ENCODE results near the gene ZNF19. TPM values are rescaled to one million over a fixed set of nuclear protein-coding genes. Genes with fewer than 3 reads are reported as not detected.
"Not testable (repeated sequence)": the region's sequence is repeated elsewhere in the genome, so short reads cannot be mapped to it uniquely, and the experiment has no call there.

The ZNF19 gene
- total and polyA plus RNA-seq, 4 donors: 1.9 to 16.1 (median 8.8) TPM

DNA sequence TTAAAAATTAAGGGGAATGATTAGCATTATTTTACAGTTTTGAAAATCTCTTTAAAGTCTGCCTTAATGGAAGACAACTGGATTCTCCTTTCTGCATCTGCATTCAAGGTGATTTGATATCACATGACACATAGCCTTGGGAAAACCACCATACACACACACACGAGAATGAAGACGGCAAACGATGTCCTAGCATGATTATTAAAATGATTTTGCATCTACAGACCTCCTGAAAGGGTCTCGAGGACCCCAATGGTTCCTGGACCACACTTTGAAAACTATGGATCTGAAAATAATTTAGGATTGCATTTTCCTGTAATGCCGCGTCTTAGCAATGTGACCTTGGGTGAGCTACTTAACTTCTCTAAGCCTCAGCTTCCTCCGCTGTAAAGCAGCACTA lies 25.4 kb upstream of the ZNF19 start:
- ATAC-seq (ENCODE audit: insufficient read depth, low FRiP score) (no peak), DNase-seq (no peak)
- Histone ChIP-seq H3K9me3 (ENCODE audit: control insufficient read depth in 4 of 4, insufficient read depth in 3 of 4, low read length in 3 of 4) (peaks cover 0 to 4% (median 0%) of the 10 kb centered on the region in 4 donors), H3K27ac (ENCODE audit: low read depth in 1 of 2, low read length in 1 of 2) (no peak overlapping the region), H3K4me3 (no peak overlapping the region), H3K27me3 (ENCODE audit: control insufficient read depth in 3 of 3, insufficient read depth in 3 of 3, low read length in 2 of 3) (no peaks in the 10 kb centered on the region), H3K4me1 (ENCODE audit: control insufficient read depth in 5 of 5, insufficient read depth in 5 of 5, low read length in 5 of 5) (no peaks in the 10 kb centered on the region), H3K36me3 (ENCODE audit: control insufficient read depth in 4 of 4, insufficient read depth in 4 of 4, low read length in 4 of 4) (no peaks in the 10 kb centered on the region), H3K9ac (ENCODE audit: insufficient read depth in 1 of 2, low read length in 2 of 2) (no peak overlapping the region)
- 90 to 95% methylated on average over 7 of the region's 7 CpGs for WGBS, 2 donors
- TF ChIP-seq, protein P1, sequence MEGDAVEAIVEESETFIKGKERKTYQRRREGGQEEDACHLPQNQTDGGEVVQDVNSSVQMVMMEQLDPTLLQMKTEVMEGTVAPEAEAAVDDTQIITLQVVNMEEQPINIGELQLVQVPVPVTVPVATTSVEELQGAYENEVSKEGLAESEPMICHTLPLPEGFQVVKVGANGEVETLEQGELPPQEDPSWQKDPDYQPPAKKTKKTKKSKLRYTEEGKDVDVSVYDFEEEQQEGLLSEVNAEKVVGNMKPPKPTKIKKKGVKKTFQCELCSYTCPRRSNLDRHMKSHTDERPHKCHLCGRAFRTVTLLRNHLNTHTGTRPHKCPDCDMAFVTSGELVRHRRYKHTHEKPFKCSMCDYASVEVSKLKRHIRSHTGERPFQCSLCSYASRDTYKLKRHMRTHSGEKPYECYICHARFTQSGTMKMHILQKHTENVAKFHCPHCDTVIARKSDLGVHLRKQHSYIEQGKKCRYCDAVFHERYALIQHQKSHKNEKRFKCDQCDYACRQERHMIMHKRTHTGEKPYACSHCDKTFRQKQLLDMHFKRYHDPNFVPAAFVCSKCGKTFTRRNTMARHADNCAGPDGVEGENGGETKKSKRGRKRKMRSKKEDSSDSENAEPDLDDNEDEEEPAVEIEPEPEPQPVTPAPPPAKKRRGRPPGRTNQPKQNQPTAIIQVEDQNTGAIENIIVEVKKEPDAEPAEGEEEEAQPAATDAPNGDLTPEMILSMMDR (IDR thresholded peaks at IDR 0.05; ENCODE audit: control extremely low read depth, extremely low read depth): no peak

DNA sequence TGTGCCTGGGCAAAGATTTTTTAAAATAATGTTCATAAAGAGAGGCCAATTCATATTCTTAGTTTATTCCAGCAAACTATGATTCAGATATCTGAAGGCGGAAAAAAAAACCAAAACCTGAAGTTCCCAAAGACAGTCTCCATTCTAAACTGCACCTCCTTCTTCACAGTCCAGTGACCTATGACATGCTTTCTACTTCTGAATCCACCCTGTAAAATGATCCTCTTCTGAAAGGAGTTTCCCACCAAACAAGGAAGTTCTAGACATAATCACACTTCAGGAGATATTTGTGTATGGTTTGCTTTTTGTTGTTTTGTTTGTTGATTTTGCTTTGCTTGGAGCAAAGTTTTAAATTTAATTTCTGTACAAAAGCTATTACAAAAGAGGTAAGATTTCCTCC lies 24.2 kb upstream of the ZNF19 start:
- DNase-seq: no peak
- Histone ChIP-seq H3K27me3 (ENCODE audit: control insufficient read depth in 3 of 3, insufficient read depth in 3 of 3, low read length in 2 of 3) (no peaks in the 10 kb centered on the region), H3K9ac (ENCODE audit: insufficient read depth in 1 of 2, low read length in 2 of 2) (no peak overlapping the region), H3K4me3 (no peak overlapping the region), H3K4me1 (ENCODE audit: control insufficient read depth in 5 of 5, insufficient read depth in 5 of 5, low read length in 5 of 5) (no peaks in the 10 kb centered on the region), H3K9me3 (ENCODE audit: control insufficient read depth in 4 of 4, insufficient read depth in 3 of 4, low read length in 3 of 4) (peaks cover 0 to 4% (median 0%) of the 10 kb centered on the region in 4 donors), H3K36me3 (ENCODE audit: control insufficient read depth in 4 of 4, insufficient read depth in 4 of 4, low read length in 4 of 4) (no peaks in the 10 kb centered on the region), H3K27ac (ENCODE audit: low read depth in 1 of 2, low read length in 1 of 2) (no peak overlapping the region)
- no peak for ATAC-seq (ENCODE audit: insufficient read depth, low FRiP score)
- TF ChIP-seq, protein P1 (IDR thresholded peaks at IDR 0.05; ENCODE audit: control extremely low read depth, extremely low read depth): no peak
- WGBS, 2 donors: 66 to 81% methylated on average over 1 of the region's 1 CpG

DNA sequence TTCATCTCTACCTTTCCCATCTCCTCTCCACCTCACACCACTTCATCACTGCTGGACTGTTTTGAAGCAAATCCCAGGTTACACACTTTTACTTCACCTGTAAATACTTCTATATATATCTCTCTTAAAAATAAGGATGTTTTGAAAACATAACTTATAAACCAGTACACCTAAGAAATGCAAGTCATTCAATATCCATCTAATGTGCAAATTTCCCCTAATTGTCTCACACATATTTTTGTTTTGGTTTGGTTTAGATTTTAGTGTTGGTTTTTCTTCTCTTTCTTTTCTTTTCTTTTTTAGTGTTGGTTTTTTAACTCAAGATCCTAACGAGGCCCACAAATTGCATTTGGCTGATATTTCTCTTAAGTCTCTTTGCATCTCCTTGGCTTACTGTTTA lies 17.9 kb upstream of the ZNF19 start:
- Histone ChIP-seq H3K4me1 (ENCODE audit: control insufficient read depth in 5 of 5, insufficient read depth in 5 of 5, low read length in 5 of 5) (no peaks in the 10 kb centered on the region), H3K4me3 (no peak overlapping the region), H3K27ac (ENCODE audit: low read depth in 1 of 2, low read length in 1 of 2) (no peak overlapping the region), H3K27me3 (ENCODE audit: control insufficient read depth in 3 of 3, insufficient read depth in 3 of 3, low read length in 2 of 3) (no peaks in the 10 kb centered on the region), H3K9ac (ENCODE audit: insufficient read depth in 1 of 2, low read length in 2 of 2) (no peak overlapping the region), H3K36me3 (ENCODE audit: control insufficient read depth in 4 of 4, insufficient read depth in 4 of 4, low read length in 4 of 4) (no peaks in the 10 kb centered on the region), H3K9me3 (ENCODE audit: control insufficient read depth in 4 of 4, insufficient read depth in 3 of 4, low read length in 3 of 4) (peaks cover 0 to 4% (median 0%) of the 10 kb centered on the region in 4 donors)
- TF ChIP-seq, protein P1 (IDR thresholded peaks at IDR 0.05; ENCODE audit: control extremely low read depth, extremely low read depth): no peak
- ATAC-seq (ENCODE audit: insufficient read depth, low FRiP score) (no peak), DNase-seq (no peak)
- WGBS, 2 donors: 67 to 75% methylated on average over 1 of the region's 1 CpG

DNA sequence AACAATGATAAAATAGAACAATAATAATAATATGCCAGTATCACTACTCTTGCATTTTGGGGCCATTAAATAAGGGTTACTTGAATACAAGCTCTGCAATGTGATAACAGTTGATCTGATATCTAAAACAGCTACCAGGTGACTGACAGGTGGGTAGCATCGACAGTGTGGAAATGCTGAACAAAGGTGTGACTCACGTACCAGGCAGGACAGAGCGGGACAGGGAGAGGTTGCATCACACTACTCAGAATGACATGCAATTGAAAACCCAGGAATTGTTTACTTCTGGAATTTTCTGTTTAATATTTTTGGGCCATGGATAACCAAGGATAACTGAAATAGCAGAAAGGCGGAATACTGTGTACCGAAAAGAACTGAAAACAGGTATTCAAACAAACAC lies 15.8 kb upstream of the ZNF19 start:
- Histone ChIP-seq H3K36me3 (ENCODE audit: control insufficient read depth in 4 of 4, insufficient read depth in 4 of 4, low read length in 4 of 4) (no peaks in the 10 kb centered on the region), H3K9ac (ENCODE audit: insufficient read depth in 1 of 2, low read length in 2 of 2) (no peak overlapping the region), H3K4me1 (ENCODE audit: control insufficient read depth in 5 of 5, insufficient read depth in 5 of 5, low read length in 5 of 5) (no peaks in the 10 kb centered on the region), H3K9me3 (ENCODE audit: control insufficient read depth in 4 of 4, insufficient read depth in 3 of 4, low read length in 3 of 4) (no peaks in the 10 kb centered on the region), H3K4me3 (no peak overlapping the region), H3K27me3 (ENCODE audit: control insufficient read depth in 3 of 3, insufficient read depth in 3 of 3, low read length in 2 of 3) (no peaks in the 10 kb centered on the region), H3K27ac (ENCODE audit: low read depth in 1 of 2, low read length in 1 of 2) (no peak overlapping the region)
- ATAC-seq (ENCODE audit: insufficient read depth, low FRiP score) (no peak), DNase-seq (no peak)
- 92 to 93% methylated on average over 5 of the region's 5 CpGs for WGBS, 2 donors
- TF ChIP-seq, protein P1 (IDR thresholded peaks at IDR 0.05; ENCODE audit: control extremely low read depth, extremely low read depth): no peak

DNA sequence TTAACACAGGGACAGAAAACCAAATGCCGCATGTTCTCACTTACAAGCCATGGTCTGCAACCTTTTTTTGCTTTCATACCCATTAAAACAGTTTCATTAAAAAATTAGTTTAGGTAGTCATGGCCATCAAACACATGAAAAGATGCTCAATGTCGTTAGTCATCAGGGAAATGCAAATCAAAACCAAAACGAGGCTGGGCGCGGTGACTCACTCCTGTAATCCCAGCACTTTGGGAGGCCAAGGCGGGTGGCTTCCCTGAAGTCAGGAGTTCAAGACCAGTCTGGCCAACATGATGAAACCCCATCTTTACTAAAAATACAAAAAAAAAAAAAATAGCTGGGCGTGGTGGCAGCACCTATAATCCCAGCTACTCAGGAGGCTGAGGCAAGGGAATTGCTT lies 14.9 kb upstream of the ZNF19 start:
- H3K9me3 ChIP-seq (ENCODE audit: control insufficient read depth in 4 of 4, insufficient read depth in 3 of 4, low read length in 3 of 4); H3K27me3 ChIP-seq (ENCODE audit: control insufficient read depth in 3 of 3, insufficient read depth in 3 of 3, low read length in 2 of 3); H3K9ac ChIP-seq (ENCODE audit: insufficient read depth in 1 of 2, low read length in 2 of 2); DNase-seq; H3K36me3 ChIP-seq (ENCODE audit: control insufficient read depth in 4 of 4, insufficient read depth in 4 of 4, low read length in 4 of 4); H3K4me1 ChIP-seq (ENCODE audit: control insufficient read depth in 5 of 5, insufficient read depth in 5 of 5, low read length in 5 of 5); H3K27ac ChIP-seq (ENCODE audit: low read depth in 1 of 2, low read length in 1 of 2); H3K4me3 ChIP-seq; ATAC-seq (ENCODE audit: insufficient read depth, low FRiP score): not testable (repeated sequence)
- WGBS, 2 donors: 83 to 85% methylated on average over 7 of the region's 7 CpGs
